ENCODE data around the gene MCOLN3.

DNA sequence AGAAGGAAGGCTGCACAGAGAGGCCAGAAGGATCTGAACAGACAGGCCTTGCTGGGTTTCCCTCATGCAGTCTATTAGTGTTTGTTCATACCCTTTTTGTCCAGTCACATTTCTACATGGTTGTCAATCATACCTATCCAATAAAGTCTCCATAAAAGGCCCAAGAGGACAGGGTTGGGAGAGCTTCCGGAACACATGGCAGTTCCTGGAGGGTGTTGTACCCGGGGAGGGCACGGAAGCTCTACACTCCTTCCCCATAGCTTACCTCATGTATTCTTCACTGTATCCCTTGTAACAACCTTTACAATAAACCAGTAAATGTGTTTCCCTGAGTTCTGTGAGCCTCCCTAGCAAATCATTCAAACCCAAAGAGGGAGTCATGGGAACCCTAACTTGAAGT is 79.4 kb downstream of the MCOLN3 start:
- TF ChIP-seq, protein P1, sequence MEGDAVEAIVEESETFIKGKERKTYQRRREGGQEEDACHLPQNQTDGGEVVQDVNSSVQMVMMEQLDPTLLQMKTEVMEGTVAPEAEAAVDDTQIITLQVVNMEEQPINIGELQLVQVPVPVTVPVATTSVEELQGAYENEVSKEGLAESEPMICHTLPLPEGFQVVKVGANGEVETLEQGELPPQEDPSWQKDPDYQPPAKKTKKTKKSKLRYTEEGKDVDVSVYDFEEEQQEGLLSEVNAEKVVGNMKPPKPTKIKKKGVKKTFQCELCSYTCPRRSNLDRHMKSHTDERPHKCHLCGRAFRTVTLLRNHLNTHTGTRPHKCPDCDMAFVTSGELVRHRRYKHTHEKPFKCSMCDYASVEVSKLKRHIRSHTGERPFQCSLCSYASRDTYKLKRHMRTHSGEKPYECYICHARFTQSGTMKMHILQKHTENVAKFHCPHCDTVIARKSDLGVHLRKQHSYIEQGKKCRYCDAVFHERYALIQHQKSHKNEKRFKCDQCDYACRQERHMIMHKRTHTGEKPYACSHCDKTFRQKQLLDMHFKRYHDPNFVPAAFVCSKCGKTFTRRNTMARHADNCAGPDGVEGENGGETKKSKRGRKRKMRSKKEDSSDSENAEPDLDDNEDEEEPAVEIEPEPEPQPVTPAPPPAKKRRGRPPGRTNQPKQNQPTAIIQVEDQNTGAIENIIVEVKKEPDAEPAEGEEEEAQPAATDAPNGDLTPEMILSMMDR (IDR thresholded peaks at IDR 0.05), result no peak
- no peak for TF ChIP-seq POLR2A (IDR thresholded peaks at IDR 0.05)

Measured in heart left ventricle (tissue), 13 donors.